HG03378 (cell line): ENCODE data around the gene CHRNA7.
"Not testable (repeated sequence)": the region's sequence is repeated elsewhere in the genome, so short reads cannot be mapped to it uniquely, and the experiment has no call there.

Experiments used
- ATAC-seq: cut with Tn5 transposase; IDR thresholded peaks from one replicate; pipeline ENCODE4 v1.9.1; 2021; ENCODE audit warnings: mild to moderate bottlenecking, moderate library complexity; ENCODE audit not compliant: unreplicated experiment

CHRNA7 gene

GRCh38 chr15:32119694-32120330, 89.5 kb downstream of the CHRNA7 start:
- ATAC-seq = no peak

- no peak for ATAC-seq
These were observed 90.5 kb downstream of the CHRNA7 start for GRCh38 chr15:32120577-32121383.

GRCh38 chr15:32121384-32121695, 91.0 kb downstream of the CHRNA7 start:
- ATAC-seq = no peak

- no peak for ATAC-seq
These were observed 91.7 kb downstream of the CHRNA7 start for GRCh38 chr15:32122013-32122412.

GRCh38 chr15:32123473-32123872, 93.2 kb downstream of the CHRNA7 start:
- ATAC-seq = no peak

- no peak for ATAC-seq
These were observed 94.4 kb downstream of the CHRNA7 start for GRCh38 chr15:32124726-32125125.

- no peak for ATAC-seq
These were observed 95.3 kb downstream of the CHRNA7 start for GRCh38 chr15:32125595-32125994.

- no peak for ATAC-seq
These were observed 99.5 kb downstream of the CHRNA7 start for GRCh38 chr15:32129815-32130214.

- no peak for ATAC-seq
These were observed 100.5 kb downstream of the CHRNA7 start for GRCh38 chr15:32130823-32131222.

- ATAC-seq = no peak
These were observed 101.5 kb downstream of the CHRNA7 start for GRCh38 chr15:32131803-32132202.

- ATAC-seq = no peak
These were observed 102.5 kb downstream of the CHRNA7 start for GRCh38 chr15:32132859-32133258.

- ATAC-seq = no peak
These were observed 104.5 kb downstream of the CHRNA7 start for GRCh38 chr15:32134842-32135241.

GRCh38 chr15:32135335-32135734, 105.0 kb downstream of the CHRNA7 start:
- no peak for ATAC-seq

GRCh38 chr15:32145512-32145911, 115.2 kb downstream of the CHRNA7 start:
- ATAC-seq = not testable (repeated sequence)

- ATAC-seq = no peak
These were observed 118.7 kb downstream of the CHRNA7 start for GRCh38 chr15:32148833-32149555.

GRCh38 chr15:32152574-32152973, 122.3 kb downstream of the CHRNA7 start:
- ATAC-seq = no peak

- ATAC-seq = not testable (repeated sequence)
These were observed 123.7 kb downstream of the CHRNA7 start for GRCh38 chr15:32153868-32154623.

- not testable (repeated sequence) for ATAC-seq
These were observed 131.8 kb downstream of the CHRNA7 start for GRCh38 chr15:32162143-32162542.

GRCh38 chr15:32164065-32164464, 133.8 kb downstream of the CHRNA7 start:
- ATAC-seq = not testable (repeated sequence)

GRCh38 chr15:32164747-32165146, 134.4 kb downstream of the CHRNA7 start:
- ATAC-seq = not testable (repeated sequence)

GRCh38 chr15:32165775-32166174, 135.5 kb downstream of the CHRNA7 start:
- ATAC-seq = not testable (repeated sequence)
